ENCODE measurements around the gene DCAF5.

Gene DCAF5

GRCh38 chr14:69131176-69131575 is 21.7 kb downstream of the DCAF5 start:
- no peak overlapping the region for H3K4me3 ChIP-seq (replicated peaks; ENCODE audit: insufficient read depth, low read length)
- no peak overlapping the region for H3K27ac ChIP-seq (replicated peaks)
- no peaks in the 10 kb centered on the region for H3K27me3 ChIP-seq (ENCODE audit: insufficient read depth, poor library complexity, severe bottlenecking)
- DNase-seq (ENCODE audit: low read depth in 1 of 2, low spot score in 1 of 2), result no peak
- TF ChIP-seq REST (IDR thresholded peaks at IDR 0.05; ENCODE audit: insufficient replicate concordance, low read depth) (no peak), SPI1 (IDR thresholded peaks at IDR 0.05; ENCODE audit: borderline replicate concordance, low read depth) (no peak), POLR2AphosphoS5 (IDR thresholded peaks at IDR 0.05; ENCODE audit: low read depth) (no peak), GABPA (IDR thresholded peaks at IDR 0.05; ENCODE audit: low read depth) (no peak), CTCF (IDR thresholded peaks at IDR 0.05; ENCODE audit: insufficient read depth, low read length) (no peak)

GRCh38 chr14:69129264-69129880 is 23.5 kb downstream of the DCAF5 start:
- DNase-seq (ENCODE audit: low read depth in 1 of 2, low spot score in 1 of 2), result peak in 1 of 2 experiments; percentile 51
- Histone ChIP-seq H3K4me3 (replicated peaks; ENCODE audit: insufficient read depth, low read length) (no peak overlapping the region), H3K27ac (replicated peaks) (no peak overlapping the region), H3K27me3 (ENCODE audit: insufficient read depth, poor library complexity, severe bottlenecking) (no peaks in the 10 kb centered on the region)
- TF ChIP-seq REST (IDR thresholded peaks at IDR 0.05; ENCODE audit: insufficient replicate concordance, low read depth), result no peak
- TF ChIP-seq CTCF (IDR thresholded peaks at IDR 0.05; ENCODE audit: insufficient read depth, low read length), result peak; percentile 49
- no peak for TF ChIP-seq POLR2AphosphoS5 (IDR thresholded peaks at IDR 0.05; ENCODE audit: low read depth)
- no peak for TF ChIP-seq GABPA (IDR thresholded peaks at IDR 0.05; ENCODE audit: low read depth)
- TF ChIP-seq SPI1 (IDR thresholded peaks at IDR 0.05; ENCODE audit: borderline replicate concordance, low read depth), result no peak

- TF ChIP-seq CTCF (IDR thresholded peaks at IDR 0.05; ENCODE audit: insufficient read depth, low read length) (no peak), GABPA (IDR thresholded peaks at IDR 0.05; ENCODE audit: low read depth) (no peak), SPI1 (IDR thresholded peaks at IDR 0.05; ENCODE audit: borderline replicate concordance, low read depth) (no peak), REST (IDR thresholded peaks at IDR 0.05; ENCODE audit: insufficient replicate concordance, low read depth) (no peak), POLR2AphosphoS5 (IDR thresholded peaks at IDR 0.05; ENCODE audit: low read depth) (no peak)
- no peak overlapping the region for H3K4me3 ChIP-seq (replicated peaks; ENCODE audit: insufficient read depth, low read length)
- no peaks in the 10 kb centered on the region for H3K27me3 ChIP-seq (ENCODE audit: insufficient read depth, poor library complexity, severe bottlenecking)
- no peak overlapping the region for H3K27ac ChIP-seq (replicated peaks)
- no peak for DNase-seq (ENCODE audit: low read depth in 1 of 2, low spot score in 1 of 2)
These were observed 34.6 kb downstream of the DCAF5 start for GRCh38 chr14:69118305-69118704.

Measured in HL-60 (cell line).